ACC112 (cell line): ENCODE results near the gene SPTB.

Experiments used
- H2AFZ ChIP-seq: fragments of 200-600 bp; sonication (generic); one replicate; pipeline ENCODE4 v1.6.0; 2017; ENCODE audit warnings: antibody characterized with exemption, low read length; ENCODE audit not compliant: unreplicated experiment
- H3K27ac ChIP-seq: fragments of 200-600 bp; sonication (generic); 2 replicates; pipeline ENCODE4 v1.5.1; 2014; ENCODE audit warnings: low read depth, mild to moderate bottlenecking, antibody characterized with exemption, low read length, moderate library complexity
- H3K27me3 ChIP-seq: fragments of 200-600 bp; sonication (generic); 2 replicates; pipeline ENCODE4 v1.6.1; 2014; ENCODE audit warnings: mild to moderate bottlenecking, antibody characterized with exemption, low read length, moderate library complexity, mixed read lengths; ENCODE audit not compliant: insufficient read depth
- H3K36me3 ChIP-seq: fragments of 200-600 bp; sonication (generic); 2 replicates; pipeline ENCODE4 v1.6.1; 2016; ENCODE audit warnings: mild to moderate bottlenecking, antibody characterized with exemption, low read length, moderate library complexity, mixed read lengths; ENCODE audit not compliant: insufficient read depth
- H3K4me1 ChIP-seq: fragments of 200-600 bp; sonication (generic); one replicate; pipeline ENCODE4 v1.6.1; 2016; ENCODE audit warnings: low read length, mixed read lengths; ENCODE audit not compliant: insufficient read depth, unreplicated experiment, control insufficient read depth
- H3K4me3 ChIP-seq: fragments of 200-600 bp; sonication (generic); 2 replicates; pipeline ENCODE4 v1.5.1; 2014; ENCODE audit warnings: mild to moderate bottlenecking, low read depth, low read length
- H3K79me2 ChIP-seq: fragments of 200-600 bp; sonication (generic); one replicate; pipeline ENCODE4 v1.6.0; 2016; ENCODE audit warnings: low read length; ENCODE audit not compliant: control insufficient read depth, unreplicated experiment, insufficient read depth

Gene SPTB

GRCh38 chr14:64823305-64823861 lies 56.3 kb downstream of the SPTB start:
- Histone ChIP-seq H3K4me3 (no peak overlapping the region), H3K4me1 (no peaks in the 10 kb centered on the region), H3K27ac (no peak overlapping the region), H3K36me3 (no peaks in the 10 kb centered on the region), H3K79me2 (no peaks in the 10 kb centered on the region), H3K27me3 (peaks cover 32% of the 10 kb centered on the region), H2AFZ (no peak overlapping the region)

GRCh38 chr14:64821651-64822050 lies 58.1 kb downstream of the SPTB start:
- no peaks in the 10 kb centered on the region for H3K36me3 ChIP-seq
- H3K27ac ChIP-seq: no peak overlapping the region
- H3K27me3 ChIP-seq: peaks cover 20% of the 10 kb centered on the region
- H3K4me3 ChIP-seq: no peak overlapping the region
- peaks cover 11% of the 10 kb centered on the region for H3K4me1 ChIP-seq
- no peaks in the 10 kb centered on the region for H3K79me2 ChIP-seq
- no peak overlapping the region for H2AFZ ChIP-seq

GRCh38 chr14:64818151-64818550 lies 61.6 kb downstream of the SPTB start:
- H3K4me3 ChIP-seq: no peak overlapping the region
- peaks cover 19% of the 10 kb centered on the region for H3K27me3 ChIP-seq
- H3K36me3 ChIP-seq: no peaks in the 10 kb centered on the region
- no peak overlapping the region for H3K27ac ChIP-seq
- no peak overlapping the region for H2AFZ ChIP-seq
- H3K4me1 ChIP-seq: peaks cover 11% of the 10 kb centered on the region
- H3K79me2 ChIP-seq: no peaks in the 10 kb centered on the region

- no peak overlapping the region for H3K4me3 ChIP-seq
- H3K4me1 ChIP-seq: peaks cover 11% of the 10 kb centered on the region
- no peaks in the 10 kb centered on the region for H3K79me2 ChIP-seq
- H2AFZ ChIP-seq: no peak overlapping the region
- no peaks in the 10 kb centered on the region for H3K36me3 ChIP-seq
- H3K27me3 ChIP-seq: peaks cover 22% of the 10 kb centered on the region
- H3K27ac ChIP-seq: no peak overlapping the region
These were observed 62.1 kb downstream of the SPTB start for GRCh38 chr14:64817631-64818030.

GRCh38 chr14:64816221-64816783 lies 63.4 kb downstream of the SPTB start:
- Histone ChIP-seq H3K79me2 (no peaks in the 10 kb centered on the region), H3K4me1 (peaks cover 19% of the 10 kb centered on the region), H3K27ac (no peak overlapping the region), H3K4me3 (no peak overlapping the region), H3K36me3 (no peaks in the 10 kb centered on the region), H2AFZ (no peak overlapping the region), H3K27me3 (peaks cover 22% of the 10 kb centered on the region)

GRCh38 chr14:64815257-64815656 lies 64.5 kb downstream of the SPTB start:
- Histone ChIP-seq H3K27me3 (peaks cover 22% of the 10 kb centered on the region), H3K27ac (no peak overlapping the region), H2AFZ (no peak overlapping the region), H3K79me2 (no peaks in the 10 kb centered on the region), H3K36me3 (no peaks in the 10 kb centered on the region), H3K4me3 (no peak overlapping the region), H3K4me1 (peaks cover 20% of the 10 kb centered on the region)

- H3K27ac ChIP-seq: no peak overlapping the region
- peaks cover 7% of the 10 kb centered on the region; the same call in 1 of the 2 replicates for H3K27me3 ChIP-seq
- no peak overlapping the region for H3K4me3 ChIP-seq
- H3K79me2 ChIP-seq: no peaks in the 10 kb centered on the region
- H3K4me1 ChIP-seq: peaks cover 15% of the 10 kb centered on the region
- H3K36me3 ChIP-seq: no peaks in the 10 kb centered on the region
- no peak overlapping the region for H2AFZ ChIP-seq
These were observed 67.3 kb downstream of the SPTB start for GRCh38 chr14:64812412-64812811.

- peaks cover 7% of the 10 kb centered on the region; the same call in 1 of the 2 replicates for H3K27me3 ChIP-seq
- H3K79me2 ChIP-seq: no peaks in the 10 kb centered on the region
- no peak overlapping the region for H2AFZ ChIP-seq
- no peak overlapping the region for H3K27ac ChIP-seq
- H3K4me1 ChIP-seq: peaks cover 20% of the 10 kb centered on the region
- no peak overlapping the region for H3K4me3 ChIP-seq
- H3K36me3 ChIP-seq: no peaks in the 10 kb centered on the region
These were observed 68.0 kb downstream of the SPTB start for GRCh38 chr14:64811676-64812075.

GRCh38 chr14:64808449-64808848 lies 71.3 kb downstream of the SPTB start:
- Histone ChIP-seq H3K27me3 (0 out of 2 replicates have a peak, but pooled peaks cover 3% of the 10 kb centered on the region), H3K27ac (no peak overlapping the region), H3K79me2 (no peaks in the 10 kb centered on the region), H3K4me1 (peaks cover 37% of the 10 kb centered on the region), H3K4me3 (no peak overlapping the region), H3K36me3 (no peaks in the 10 kb centered on the region), H2AFZ (no peak overlapping the region)

GRCh38 chr14:64807551-64807950 lies 72.2 kb downstream of the SPTB start:
- H3K4me3 ChIP-seq: no peak overlapping the region
- no peaks in the 10 kb centered on the region for H3K27me3 ChIP-seq
- no peak overlapping the region for H2AFZ ChIP-seq
- no peaks in the 10 kb centered on the region for H3K79me2 ChIP-seq
- peaks cover 37% of the 10 kb centered on the region for H3K4me1 ChIP-seq
- H3K36me3 ChIP-seq: no peaks in the 10 kb centered on the region
- peak overlapping the region; percentile 82; the same call in 1 of the 2 replicates for H3K27ac ChIP-seq

- no peaks in the 10 kb centered on the region for H3K36me3 ChIP-seq
- H3K27ac ChIP-seq: peak overlapping the region; percentile 82
- no peaks in the 10 kb centered on the region for H3K27me3 ChIP-seq
- H2AFZ ChIP-seq: peak overlapping the region; percentile 88
- no peaks in the 10 kb centered on the region for H3K79me2 ChIP-seq
- H3K4me1 ChIP-seq: peaks cover 34% of the 10 kb centered on the region
- peak overlapping the region; percentile 62 for H3K4me3 ChIP-seq
These were observed 72.7 kb downstream of the SPTB start for GRCh38 chr14:64806862-64807495.
